NCI-H524 treated with DMSO at 0.1 percent for 48 hours (cell line): Measurements from ENCODE around the gene MOK.
A peak's percentile ranks its signal among the peaks of the same experiment; 100 is the strongest.
"Not testable (repeated sequence)": the region's sequence is repeated elsewhere in the genome, so short reads cannot be mapped to it uniquely, and the experiment has no call there.

Experiments
- DNase-seq: peaks from one replicate; lab custom pipeline; 2025; lab: John Stamatoyannopoulos, UW

Gene MOK

GRCh38 chr14:102248121-102248520, 56.8 kb downstream of the MOK start:
- no peak for DNase-seq

- DNase-seq, result no peak
Measured at GRCh38 chr14:102246071-102246470, 58.9 kb downstream of the MOK start.

GRCh38 chr14:102243795-102244194, 61.2 kb downstream of the MOK start:
- not testable (repeated sequence) for DNase-seq

GRCh38 chr14:102241147-102241546, 63.8 kb downstream of the MOK start:
- DNase-seq, result peak; percentile 84

GRCh38 chr14:102240481-102240880, 64.5 kb downstream of the MOK start:
- DNase-seq, result not testable (repeated sequence)

GRCh38 chr14:102239231-102239630, 65.7 kb downstream of the MOK start:
- no peak for DNase-seq

- no peak for DNase-seq
Measured at GRCh38 chr14:102238766-102239165, 66.2 kb downstream of the MOK start.

- no peak for DNase-seq
Measured at GRCh38 chr14:102238131-102238530, 66.8 kb downstream of the MOK start.

GRCh38 chr14:102236026-102236425, 68.9 kb downstream of the MOK start:
- DNase-seq, result no peak

- DNase-seq, result peak; percentile 55
Measured at GRCh38 chr14:102235275-102235897, 69.6 kb downstream of the MOK start.

GRCh38 chr14:102234331-102235264, 70.4 kb downstream of the MOK start:
- DNase-seq, result no peak

GRCh38 chr14:102233081-102233480, 71.9 kb downstream of the MOK start:
- DNase-seq, result no peak

GRCh38 chr14:102232348-102232625, 72.7 kb downstream of the MOK start:
- DNase-seq, result no peak

- no peak for DNase-seq
Measured at GRCh38 chr14:102231476-102232347, 73.3 kb downstream of the MOK start.

- DNase-seq, result no peak
Measured at GRCh38 chr14:102230481-102231210, 74.3 kb downstream of the MOK start.

GRCh38 chr14:102229739-102230092, 75.2 kb downstream of the MOK start:
- no peak for DNase-seq

GRCh38 chr14:102229071-102229738, 75.8 kb downstream of the MOK start:
- DNase-seq, result no peak

GRCh38 chr14:102227184-102227964, 77.6 kb downstream of the MOK start:
- DNase-seq, result no peak

- no peak for DNase-seq
Measured at GRCh38 chr14:102226356-102227125, 78.4 kb downstream of the MOK start.

- DNase-seq, result peak; percentile 75
Measured at GRCh38 chr14:102225936-102226335, 79.0 kb downstream of the MOK start.
